ENCODE data around the gene SORT1. TPM values are rescaled to one million over a fixed set of nuclear protein-coding genes. Genes with fewer than 3 reads are reported as not detected.

SORT1 gene
- total RNA-seq, 1 donor from 2014 or later, result 0.20 TPM

DNA sequence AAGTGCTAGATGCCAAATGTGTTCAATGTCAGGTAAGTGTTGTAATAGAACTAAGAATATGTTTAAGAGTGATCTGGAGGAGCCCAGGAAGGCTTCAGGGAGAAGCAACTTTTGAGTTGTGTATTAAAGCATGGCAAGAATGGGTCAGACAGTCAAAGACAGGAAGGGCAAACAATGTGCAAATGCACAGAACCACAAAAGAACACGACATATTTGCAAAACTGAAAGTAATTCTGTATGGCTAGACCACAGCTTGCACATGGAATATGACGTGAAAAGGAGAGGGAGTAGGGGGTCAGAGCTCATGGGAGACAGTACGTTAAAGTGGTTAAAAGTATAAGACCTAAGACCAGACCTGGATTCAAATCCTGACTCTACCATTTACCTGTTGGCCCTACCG lies 7.1 kb upstream of the SORT1 start:
- no peaks in the 10 kb centered on the region for H3K27me3 Mint-ChIP-seq
- intact Hi-C loops (cut with micrococcal nuclease), result no loop called here
- TF ChIP-seq, protein P1, sequence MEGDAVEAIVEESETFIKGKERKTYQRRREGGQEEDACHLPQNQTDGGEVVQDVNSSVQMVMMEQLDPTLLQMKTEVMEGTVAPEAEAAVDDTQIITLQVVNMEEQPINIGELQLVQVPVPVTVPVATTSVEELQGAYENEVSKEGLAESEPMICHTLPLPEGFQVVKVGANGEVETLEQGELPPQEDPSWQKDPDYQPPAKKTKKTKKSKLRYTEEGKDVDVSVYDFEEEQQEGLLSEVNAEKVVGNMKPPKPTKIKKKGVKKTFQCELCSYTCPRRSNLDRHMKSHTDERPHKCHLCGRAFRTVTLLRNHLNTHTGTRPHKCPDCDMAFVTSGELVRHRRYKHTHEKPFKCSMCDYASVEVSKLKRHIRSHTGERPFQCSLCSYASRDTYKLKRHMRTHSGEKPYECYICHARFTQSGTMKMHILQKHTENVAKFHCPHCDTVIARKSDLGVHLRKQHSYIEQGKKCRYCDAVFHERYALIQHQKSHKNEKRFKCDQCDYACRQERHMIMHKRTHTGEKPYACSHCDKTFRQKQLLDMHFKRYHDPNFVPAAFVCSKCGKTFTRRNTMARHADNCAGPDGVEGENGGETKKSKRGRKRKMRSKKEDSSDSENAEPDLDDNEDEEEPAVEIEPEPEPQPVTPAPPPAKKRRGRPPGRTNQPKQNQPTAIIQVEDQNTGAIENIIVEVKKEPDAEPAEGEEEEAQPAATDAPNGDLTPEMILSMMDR (IDR thresholded peaks at IDR 0.05), result no peak
- ChIA-PET POLR2A (no interaction called here), CTCF (interaction anchor here (1.1 kb wide), 1 partner anchor 127 kb away, joined by 4 read pairs; no protein-coding TSS in a partner anchor)
- H3K27ac Mint-ChIP-seq, result no peak overlapping the region
- H3K4me1 Mint-ChIP-seq, result peaks cover 6% of the 10 kb centered on the region
- ATAC-seq (ENCODE audit: low read depth), result no peak
- no peak for DNase-seq
- H3K9me3 Mint-ChIP-seq, result no peaks in the 10 kb centered on the region
- H3K4me3 Mint-ChIP-seq, result no peak overlapping the region
- H3K36me3 Mint-ChIP-seq (ENCODE audit: low read depth), result peaks cover 81% of the 10 kb centered on the region

DNA sequence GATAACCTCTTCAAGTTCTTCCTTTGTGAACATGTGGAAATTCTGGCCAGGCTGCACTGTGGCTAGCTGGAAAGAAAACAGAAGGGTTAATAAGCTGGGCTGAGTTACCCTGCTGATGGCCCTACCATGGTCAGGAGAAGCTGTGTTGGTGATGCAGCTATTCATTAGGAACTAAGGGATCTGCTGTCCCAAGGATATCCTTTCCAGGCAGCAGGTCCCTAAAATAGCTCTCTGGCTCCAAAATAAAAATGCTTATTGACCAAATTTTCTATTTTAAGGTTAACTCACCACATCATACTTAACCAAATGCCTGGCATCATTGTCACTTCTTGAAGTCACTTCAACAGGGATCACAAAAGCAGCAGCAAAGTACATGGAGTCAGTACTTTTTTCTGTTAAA lies 4.3 kb upstream of the SORT1 start:
- POLR2A ChIA-PET, result interaction anchor here (0.5 to 0.7 kb wide), 4 partner anchors 17 to 142 kb away, joined by 3 to 4 read pairs (median 4); no protein-coding TSS in a partner anchor
- Mint-ChIP-seq H3K36me3 (ENCODE audit: low read depth) (peaks cover 55% of the 10 kb centered on the region), H3K27ac (no peak overlapping the region)

DNA sequence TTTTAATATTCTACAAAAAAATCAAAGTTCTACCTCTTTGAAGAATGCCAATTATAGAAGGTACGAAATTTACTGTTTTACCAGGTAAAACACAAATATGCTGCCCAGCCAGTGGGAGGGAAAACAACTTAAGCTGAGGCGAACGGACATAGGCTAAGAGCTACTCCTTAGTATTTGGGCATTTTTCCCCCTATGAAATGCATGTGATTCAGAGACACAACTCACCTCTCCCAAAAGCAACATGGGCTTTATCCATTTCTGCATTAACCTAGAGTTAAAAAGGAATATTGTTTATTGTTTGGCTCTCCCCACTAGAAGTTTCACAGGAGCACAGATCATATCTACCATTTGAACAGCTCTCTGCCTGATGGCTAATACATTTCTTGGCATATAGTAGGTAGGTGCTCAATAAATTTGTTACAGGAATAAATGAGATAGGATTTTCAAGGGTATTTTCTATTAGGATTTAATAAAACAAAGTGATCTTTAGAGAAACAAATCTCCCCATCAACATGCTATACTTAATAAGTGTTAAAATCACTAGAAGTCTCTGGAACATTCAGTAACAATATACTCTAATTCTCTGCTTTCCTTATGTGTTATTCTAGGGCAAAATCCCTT lies 2.4 kb upstream of the SORT1 start:
- intact Hi-C loops (cut with micrococcal nuclease), result no loop called here
- ATAC-seq (ENCODE audit: low read depth), result no peak
- TF ChIP-seq, protein P1 (IDR thresholded peaks at IDR 0.05), result no peak

More for the DNA sequence above, 4.3 kb upstream of the SORT1 start:
- CTCF ChIA-PET, result interaction anchor here (1.3 to 7.5 kb wide), 5 partner anchors 9 to 124 kb away, joined by 3 to 207 read pairs (median 7); partner anchors contain the start of gene PSRC1
- TF ChIP-seq, protein P1 (IDR thresholded peaks at IDR 0.05), result no peak
- H3K4me1 Mint-ChIP-seq, result peaks cover 10% of the 10 kb centered on the region
- intact Hi-C loops (cut with micrococcal nuclease), result no loop called here
- peaks cover 14% of the 10 kb centered on the region for H3K27me3 Mint-ChIP-seq
- ATAC-seq (ENCODE audit: low read depth) (no peak), DNase-seq (no peak)
- no peak overlapping the region for H3K4me3 Mint-ChIP-seq
- no peaks in the 10 kb centered on the region for H3K9me3 Mint-ChIP-seq

DNA sequence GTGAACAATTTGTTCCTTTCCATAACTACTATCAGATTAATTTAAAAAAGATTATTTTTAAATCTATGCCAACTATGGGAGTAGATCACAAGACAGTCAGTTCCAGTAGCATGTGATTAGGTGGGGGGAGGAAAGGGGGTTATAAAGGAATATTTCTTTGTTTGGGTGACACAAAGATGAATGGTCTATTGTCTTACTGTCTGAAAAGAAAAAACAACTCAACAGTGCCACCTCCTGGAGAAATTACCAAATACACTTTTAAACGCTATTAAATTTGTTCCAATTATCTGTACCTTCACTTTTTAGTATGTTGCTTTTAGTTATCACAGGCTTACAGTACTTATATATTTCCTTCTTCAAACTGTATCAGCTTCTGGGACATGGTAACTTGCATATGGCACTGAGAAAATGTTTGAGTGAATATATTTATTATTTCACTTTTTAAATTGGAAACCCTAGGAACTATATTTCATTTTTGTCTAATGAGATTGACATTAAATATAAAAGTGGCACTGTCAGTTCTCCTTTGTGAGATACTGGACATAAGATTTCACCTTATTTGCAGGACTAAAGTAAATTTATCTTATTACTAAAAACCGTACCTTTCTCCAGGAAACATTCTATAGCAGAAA lies 1.7 kb upstream of the SORT1 start:
- ATAC-seq (ENCODE audit: low read depth), result no peak
- intact Hi-C loops (cut with micrococcal nuclease), result loop anchor here (1.0 to 10.0 kb wide), 5 partner anchors 122 to 285 kb away; partner anchors contain the start of gene ELAPOR1
- peak overlapping the region; percentile 55 for H3K4me3 Mint-ChIP-seq

More for the DNA sequence above, 2.4 kb upstream of the SORT1 start:
- H3K27me3 Mint-ChIP-seq, result peaks cover 30% of the 10 kb centered on the region
- ChIA-PET POLR2A (interaction anchor here (0.8 to 1.3 kb wide), 2 partner anchors 26 to 69 kb away, joined by 3 to 5 read pairs; partner anchors contain the start of gene PSMA5), CTCF (interaction anchor here (1.0 to 7.5 kb wide), 14 partner anchors 7 to 208 kb away, joined by 3 to 207 read pairs (median 6); partner anchors contain the start of gene PSRC1)
- H3K4me3 Mint-ChIP-seq, result no peak overlapping the region
- no peak for DNase-seq
- peaks cover 21% of the 10 kb centered on the region for H3K4me1 Mint-ChIP-seq
- peaks cover 39% of the 10 kb centered on the region for H3K36me3 Mint-ChIP-seq (ENCODE audit: low read depth)
- H3K9me3 Mint-ChIP-seq, result no peaks in the 10 kb centered on the region
- no peak overlapping the region for H3K27ac Mint-ChIP-seq

More for the DNA sequence above, 1.7 kb upstream of the SORT1 start:
- peaks cover 35% of the 10 kb centered on the region for H3K27me3 Mint-ChIP-seq
- TF ChIP-seq, protein P1 (IDR thresholded peaks at IDR 0.05), result peak; percentile 78
- H3K4me1 Mint-ChIP-seq, result peaks cover 16% of the 10 kb centered on the region
- no peak overlapping the region for H3K27ac Mint-ChIP-seq
- CTCF ChIA-PET, result interaction anchor here (0.7 to 7.5 kb wide), 18 partner anchors 11 to 208 kb away, joined by 3 to 207 read pairs (median 5); partner anchors contain the start of genes CYB561D1, MYBPHL and PSRC1
- peaks cover 33% of the 10 kb centered on the region for H3K36me3 Mint-ChIP-seq (ENCODE audit: low read depth)
- no peaks in the 10 kb centered on the region for H3K9me3 Mint-ChIP-seq
- POLR2A ChIA-PET, result interaction anchor here (0.8 to 2.3 kb wide), 3 partner anchors 26 to 153 kb away, joined by 3 to 8 read pairs (median 5); partner anchors contain the start of gene PSMA5
- no peak for DNase-seq
